GM18951 (cell line): ENCODE measurements around the gene HDDC3.

Experiments
- POLR2A ChIP-seq: IDR thresholded peaks from 4 replicates; pipeline ENCODE4 v1.6.1; 2011; ENCODE audit warnings: mild to moderate bottlenecking; ENCODE audit not compliant: insufficient read length, insufficient read depth; ENCODE audit errors: extremely low read depth
- in situ Hi-C: fragments of 300-500 bp; cut with MboI; formaldehyde crosslinking; loops from one replicate; pipeline ENCODE4 v1.12.0; 2022; ENCODE audit warnings: low sequenced_read_pairs, mixed read lengths, inconsistent platforms; ENCODE audit not compliant: unreplicated experiment

The HDDC3 gene

GRCh38 chr15:90959028-90959595 is 26.8 kb upstream of the HDDC3 start:
- no peak for TF ChIP-seq POLR2A
- in situ Hi-C loops: no loop called here

GRCh38 chr15:90957791-90958190 is 25.4 kb upstream of the HDDC3 start:
- TF ChIP-seq POLR2A: no peak
- in situ Hi-C loops: no loop called here

- in situ Hi-C loops: no loop called here
- no peak for TF ChIP-seq POLR2A
Measured at GRCh38 chr15:90957031-90957790, 24.9 kb upstream of the HDDC3 start.

- TF ChIP-seq POLR2A: peak; percentile 20
- in situ Hi-C loops: no loop called here
Measured at GRCh38 chr15:90956274-90957030, 24.1 kb upstream of the HDDC3 start.

GRCh38 chr15:90955624-90956273 is 23.4 kb upstream of the HDDC3 start:
- no peak for TF ChIP-seq POLR2A
- in situ Hi-C loops: no loop called here

GRCh38 chr15:90954712-90955623 is 22.6 kb upstream of the HDDC3 start, which contains the start of gene RCCD1:
Gene RCCD1 (plus strand): TSS chr15:90954884. CDS start chr15:90956735, 1,851 bp downstream.
- in situ Hi-C loops: no loop called here
- TF ChIP-seq POLR2A: peak; percentile 79

GRCh38 chr15:90953947-90954711 is 21.8 kb upstream of the HDDC3 start:
- in situ Hi-C loops: no loop called here
- no peak for TF ChIP-seq POLR2A

- in situ Hi-C loops: no loop called here
- no peak for TF ChIP-seq POLR2A
Measured at GRCh38 chr15:90952901-90953677, 20.7 kb upstream of the HDDC3 start.

- no peak for TF ChIP-seq POLR2A
Measured at GRCh38 chr15:90950676-90951075, 18.3 kb upstream of the HDDC3 start.

GRCh38 chr15:90949979-90950675 is 17.8 kb upstream of the HDDC3 start:
- no peak for TF ChIP-seq POLR2A
- in situ Hi-C loops: no loop called here

More at GRCh38 chr15:90950676-90951075, 18.3 kb upstream of the HDDC3 start:
- in situ Hi-C loops: no loop called here
